Measurements from ENCODE around the gene ALS2CL.

The ALS2CL gene

DNA sequence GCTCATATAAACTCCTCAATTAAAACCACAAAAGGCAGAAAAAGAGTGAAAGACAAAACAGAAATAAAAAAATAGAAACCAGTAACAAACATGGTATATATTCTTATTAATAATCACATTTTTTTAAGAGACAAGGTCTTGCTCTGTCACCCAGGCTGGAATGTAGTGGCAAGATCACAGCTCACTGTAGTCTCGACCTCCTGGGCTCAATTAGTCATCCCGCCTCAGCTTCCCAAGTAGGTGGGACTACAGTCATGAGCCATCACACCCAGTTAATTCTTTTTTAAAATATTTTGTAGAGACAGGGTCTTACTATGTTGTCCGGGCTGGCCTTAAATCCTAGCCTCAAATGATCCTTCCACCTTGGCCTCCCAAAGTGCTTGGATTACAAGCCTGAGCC lies 44.0 kb downstream of the ALS2CL start:
- Histone ChIP-seq H3K36me3 (no peaks in the 10 kb centered on the region), H3K4me1 (no peaks in the 10 kb centered on the region), H3K4me3 (no peak overlapping the region), H3K27me3 (peaks cover 0 to 7% of the 10 kb centered on the region in 2 donors), H3K27ac (no peak overlapping the region), H3K9me3 (peaks cover 0 to 4% (median 0%) of the 10 kb centered on the region in 3 donors)
- TF ChIP-seq, protein P1, sequence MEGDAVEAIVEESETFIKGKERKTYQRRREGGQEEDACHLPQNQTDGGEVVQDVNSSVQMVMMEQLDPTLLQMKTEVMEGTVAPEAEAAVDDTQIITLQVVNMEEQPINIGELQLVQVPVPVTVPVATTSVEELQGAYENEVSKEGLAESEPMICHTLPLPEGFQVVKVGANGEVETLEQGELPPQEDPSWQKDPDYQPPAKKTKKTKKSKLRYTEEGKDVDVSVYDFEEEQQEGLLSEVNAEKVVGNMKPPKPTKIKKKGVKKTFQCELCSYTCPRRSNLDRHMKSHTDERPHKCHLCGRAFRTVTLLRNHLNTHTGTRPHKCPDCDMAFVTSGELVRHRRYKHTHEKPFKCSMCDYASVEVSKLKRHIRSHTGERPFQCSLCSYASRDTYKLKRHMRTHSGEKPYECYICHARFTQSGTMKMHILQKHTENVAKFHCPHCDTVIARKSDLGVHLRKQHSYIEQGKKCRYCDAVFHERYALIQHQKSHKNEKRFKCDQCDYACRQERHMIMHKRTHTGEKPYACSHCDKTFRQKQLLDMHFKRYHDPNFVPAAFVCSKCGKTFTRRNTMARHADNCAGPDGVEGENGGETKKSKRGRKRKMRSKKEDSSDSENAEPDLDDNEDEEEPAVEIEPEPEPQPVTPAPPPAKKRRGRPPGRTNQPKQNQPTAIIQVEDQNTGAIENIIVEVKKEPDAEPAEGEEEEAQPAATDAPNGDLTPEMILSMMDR (IDR thresholded peaks at IDR 0.05), result no peak
- intact Hi-C loops (cut with DNase I; ENCODE audit: low total_unique reads), result no loop called here
- no peak for DNase-seq

DNA sequence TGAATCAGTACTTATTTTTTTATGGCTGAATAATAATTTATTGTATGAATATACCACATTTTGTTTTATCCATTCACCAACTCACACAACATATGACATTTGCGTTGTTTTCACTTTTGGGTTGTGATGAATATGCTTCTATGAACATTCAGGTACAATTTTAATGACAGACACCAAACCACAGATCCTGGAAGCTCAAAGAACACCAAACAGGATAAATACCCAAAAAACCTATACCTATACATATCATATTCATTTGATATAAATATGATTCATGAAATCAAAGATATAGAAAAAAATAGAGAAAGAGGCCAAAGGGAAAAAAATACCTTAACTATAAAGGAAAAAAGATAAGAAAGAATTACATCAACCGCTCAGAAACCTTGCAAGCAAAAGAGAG lies 45.4 kb downstream of the ALS2CL start:
- intact Hi-C loops (cut with DNase I; ENCODE audit: low total_unique reads), result no loop called here
- H3K9me3 ChIP-seq, result peaks cover 0 to 4% (median 0%) of the 10 kb centered on the region in 3 donors
- H3K27me3 ChIP-seq, result peaks cover 0 to 3% of the 10 kb centered on the region in 2 donors
- no peak overlapping the region for H3K4me3 ChIP-seq
- H3K27ac ChIP-seq, result no peak overlapping the region
- H3K4me1 ChIP-seq, result no peaks in the 10 kb centered on the region
- TF ChIP-seq, protein P1 (IDR thresholded peaks at IDR 0.05), result no peak
- H3K36me3 ChIP-seq, result no peaks in the 10 kb centered on the region
- DNase-seq, result no peak

DNA sequence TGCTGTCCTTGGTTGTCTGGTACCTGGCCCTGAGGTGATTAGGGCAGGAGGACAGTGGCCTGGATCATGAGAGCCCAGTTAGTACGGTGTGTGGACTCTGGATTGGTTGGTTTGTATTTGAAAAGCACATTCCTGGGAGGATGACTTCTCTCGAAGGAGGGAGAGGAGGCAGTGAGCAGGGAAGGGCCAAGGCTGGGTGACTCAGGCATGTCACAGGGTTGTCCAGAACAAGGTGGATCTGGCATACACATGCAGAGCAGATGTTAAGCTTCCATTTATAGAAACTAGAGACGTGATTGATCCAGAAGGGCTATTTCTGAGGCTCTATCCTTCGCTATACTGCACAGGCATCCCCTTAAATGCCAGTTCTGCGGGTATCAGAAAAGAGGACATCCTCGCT lies 46.8 kb downstream of the ALS2CL start:
- H3K9me3 ChIP-seq, result no peaks in the 10 kb centered on the region
- DNase-seq, result no peak
- H3K4me1 ChIP-seq, result no peaks in the 10 kb centered on the region
- H3K27ac ChIP-seq, result no peak overlapping the region
- peaks cover 0 to 2% of the 10 kb centered on the region in 2 donors for H3K27me3 ChIP-seq
- H3K36me3 ChIP-seq, result no peaks in the 10 kb centered on the region
- H3K4me3 ChIP-seq, result no peak overlapping the region
- intact Hi-C loops (cut with DNase I; ENCODE audit: low total_unique reads), result no loop called here
- TF ChIP-seq, protein P1 (IDR thresholded peaks at IDR 0.05), result no peak

DNA sequence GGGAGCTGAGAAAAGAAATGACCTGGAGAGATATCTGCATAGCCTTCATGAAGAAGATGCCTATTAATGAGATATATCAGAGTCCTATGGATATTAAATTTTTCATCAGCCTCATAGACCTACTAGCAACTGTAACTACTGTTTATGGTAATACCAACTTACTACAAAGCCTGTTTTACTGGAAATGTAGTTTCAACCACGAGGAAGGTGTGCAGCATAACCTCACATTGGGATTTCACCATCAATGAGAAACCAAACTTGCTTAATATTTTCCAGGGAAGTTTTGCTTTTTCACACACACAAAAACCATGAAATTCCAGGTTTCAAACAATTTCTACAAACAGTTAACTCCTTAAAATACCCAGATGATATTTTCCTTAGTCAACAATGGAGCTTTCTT lies 49.8 kb downstream of the ALS2CL start:
- peaks cover 0 to 6% of the 10 kb centered on the region in 2 donors for H3K27me3 ChIP-seq
- DNase-seq, result no peak
- TF ChIP-seq, protein P1 (IDR thresholded peaks at IDR 0.05), result no peak
- no peak overlapping the region for H3K4me3 ChIP-seq
- H3K9me3 ChIP-seq, result peaks cover 0 to 13% (median 5%) of the 10 kb centered on the region in 3 donors
- H3K36me3 ChIP-seq, result no peaks in the 10 kb centered on the region
- H3K27ac ChIP-seq, result no peak overlapping the region
- no peaks in the 10 kb centered on the region for H3K4me1 ChIP-seq
- intact Hi-C loops (cut with DNase I; ENCODE audit: low total_unique reads), result no loop called here

DNA sequence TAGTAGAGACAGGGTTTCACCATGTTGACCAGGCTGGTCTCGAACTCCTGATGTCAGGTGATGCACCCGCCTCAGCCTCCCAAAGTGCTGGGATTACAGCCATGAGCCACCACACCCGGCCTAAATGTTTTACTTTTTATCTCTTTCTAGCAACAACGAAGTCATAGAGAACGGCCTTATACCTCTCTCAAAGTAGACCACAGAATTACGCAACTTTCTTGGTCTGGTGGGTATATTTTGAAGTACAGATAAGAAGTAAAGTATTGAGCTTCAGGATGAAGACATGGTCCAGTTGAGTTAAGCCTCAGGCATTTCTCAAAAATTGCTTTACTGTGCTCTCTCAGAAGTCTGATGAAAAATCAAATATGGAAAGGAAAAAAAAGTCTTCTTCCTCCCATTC lies 50.5 kb downstream of the ALS2CL start:
- Histone ChIP-seq H3K27me3 (peaks cover 0 to 6% of the 10 kb centered on the region in 2 donors), H3K4me1 (no peaks in the 10 kb centered on the region), H3K36me3 (no peaks in the 10 kb centered on the region), H3K9me3 (peaks cover 0 to 13% (median 5%) of the 10 kb centered on the region in 3 donors), H3K4me3 (no peak overlapping the region), H3K27ac (no peak overlapping the region)
- no peak for DNase-seq
- intact Hi-C loops (cut with DNase I; ENCODE audit: low total_unique reads), result no loop called here
- TF ChIP-seq, protein P1 (IDR thresholded peaks at IDR 0.05), result no peak

DNA sequence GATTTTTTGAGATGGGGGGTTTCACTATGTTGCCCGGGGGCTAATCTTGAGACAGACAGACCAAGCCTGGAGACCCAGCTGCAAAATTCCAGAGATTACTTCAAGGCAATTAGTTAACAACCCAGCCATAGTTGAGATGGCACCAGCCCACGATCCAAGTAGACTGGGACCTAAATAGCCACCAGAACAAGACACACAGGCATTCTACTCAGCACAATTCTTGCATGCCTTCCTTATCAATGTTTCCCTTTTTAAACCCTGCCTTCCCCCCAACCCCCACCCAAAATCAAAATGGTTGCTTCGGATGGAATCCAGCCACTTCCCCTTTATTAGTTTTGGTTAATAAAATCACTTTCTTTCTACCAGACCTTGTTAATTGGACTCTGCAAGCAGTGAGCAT lies 52.6 kb downstream of the ALS2CL start:
- TF ChIP-seq, protein P1 (IDR thresholded peaks at IDR 0.05), result no peak
- no peaks in the 10 kb centered on the region for H3K4me1 ChIP-seq
- no peak overlapping the region for H3K4me3 ChIP-seq
- no peak for DNase-seq
- intact Hi-C loops (cut with DNase I; ENCODE audit: low total_unique reads), result no loop called here
- H3K9me3 ChIP-seq, result peaks cover 0 to 13% (median 5%) of the 10 kb centered on the region in 3 donors
- H3K27ac ChIP-seq, result no peak overlapping the region
- peaks cover 0 to 6% of the 10 kb centered on the region in 2 donors for H3K27me3 ChIP-seq
- H3K36me3 ChIP-seq, result no peaks in the 10 kb centered on the region
